ENCODE measurements around the gene CLPTM1L.

- TF ChIP-seq POLR2A (IDR thresholded peaks at IDR 0.05; ENCODE audit: low read depth, low read length) (no peak), POLR2AphosphoS5 (IDR thresholded peaks at IDR 0.05; ENCODE audit: low read depth, low read length) (no peak)
Measured at GRCh38 chr5:1300581-1301083, 44.3 kb downstream of the CLPTM1L start.
